ENCODE measurements around the gene OR52L1.
A peak's percentile ranks its signal among the peaks of the same experiment; 100 is the strongest.
"Not testable (repeated sequence)": the region's sequence is repeated elsewhere in the genome, so short reads cannot be mapped to it uniquely, and the experiment has no call there.

OR52L1 gene

DNA sequence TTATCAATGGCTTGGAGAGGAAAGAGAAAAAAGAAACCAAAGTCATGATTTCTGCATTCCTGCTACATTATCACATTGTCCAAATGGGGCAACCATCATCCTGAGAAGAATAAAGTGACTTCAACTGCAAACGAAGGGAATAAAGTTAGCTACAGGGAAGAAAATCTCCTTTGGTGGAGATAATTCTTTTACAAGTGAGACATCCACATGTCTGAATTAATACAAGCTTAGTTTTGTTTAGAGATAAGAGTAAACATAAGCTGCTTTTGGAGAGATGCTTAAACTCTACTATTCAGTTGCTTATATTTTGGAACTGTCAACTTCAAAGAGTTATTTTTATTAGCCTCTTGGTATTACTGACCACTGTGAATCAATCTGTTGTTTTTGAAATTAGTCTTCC, at the start of gene OR52L1:
OR52L1 (minus strand) TSS at position 101 of the 400 bp plus-strand sequence; CDS start at position 46, 55 bp downstream.
- no peak for DNase-seq

DNA sequence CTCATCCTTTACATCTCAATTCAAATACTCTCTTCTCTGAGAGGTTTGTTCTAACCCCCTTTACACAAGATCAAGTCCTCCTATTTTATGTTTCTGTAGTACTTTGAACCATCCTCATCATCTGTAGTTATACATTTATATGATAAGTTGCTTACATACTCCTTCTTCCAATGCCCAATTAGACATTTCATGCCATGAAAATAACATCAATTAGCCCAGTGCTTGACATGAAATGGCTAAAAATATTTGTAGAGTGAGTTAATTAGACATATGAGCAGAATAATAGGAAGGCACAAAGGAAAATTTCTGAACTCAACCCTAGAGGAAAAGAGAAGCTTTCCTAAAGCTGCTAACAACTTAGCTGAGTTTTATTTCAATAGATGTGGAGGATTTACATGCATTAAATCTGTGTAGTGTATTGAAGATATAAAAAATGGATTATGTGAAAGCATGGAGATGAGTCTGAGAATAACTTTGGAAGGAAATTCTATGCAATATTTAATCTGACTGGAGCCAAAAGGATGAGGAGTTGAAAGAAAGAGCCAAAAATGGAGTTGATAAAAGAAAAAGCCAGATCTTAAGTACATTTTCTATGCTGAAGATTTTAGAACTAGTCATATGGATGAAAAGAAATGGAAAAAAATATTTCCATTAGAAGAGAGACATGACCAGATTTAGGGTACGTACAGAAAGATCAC, 44.1 kb upstream of the OR52L1 start, which contains the start of gene OR56A1:
OR56A1 (minus strand) TSS at position 51 of the 698 bp plus-strand sequence. CDS start 3,066 bp downstream, outside the sequence.
- no peak for DNase-seq

DNA sequence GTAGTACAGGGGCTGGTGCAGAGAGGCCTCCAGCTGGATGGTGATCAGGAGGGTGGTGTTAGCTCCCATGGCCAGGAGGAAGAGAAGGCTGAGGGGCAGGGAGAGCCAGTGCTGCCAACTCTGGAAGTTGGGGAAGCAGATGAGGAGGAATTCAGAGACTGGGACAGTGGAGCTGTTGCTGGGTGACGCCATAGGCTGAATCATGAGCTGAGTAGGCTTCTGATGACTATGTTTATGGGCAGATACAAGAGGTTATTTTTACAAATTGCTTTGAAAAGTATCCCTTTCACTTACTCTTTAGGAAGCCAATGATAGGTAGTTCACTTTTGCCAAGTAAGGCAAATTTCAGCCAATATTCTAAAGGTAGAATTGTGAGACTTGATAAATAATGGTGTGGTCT, 40.7 kb upstream of the OR52L1 start:
- DNase-seq = no peak

DNA sequence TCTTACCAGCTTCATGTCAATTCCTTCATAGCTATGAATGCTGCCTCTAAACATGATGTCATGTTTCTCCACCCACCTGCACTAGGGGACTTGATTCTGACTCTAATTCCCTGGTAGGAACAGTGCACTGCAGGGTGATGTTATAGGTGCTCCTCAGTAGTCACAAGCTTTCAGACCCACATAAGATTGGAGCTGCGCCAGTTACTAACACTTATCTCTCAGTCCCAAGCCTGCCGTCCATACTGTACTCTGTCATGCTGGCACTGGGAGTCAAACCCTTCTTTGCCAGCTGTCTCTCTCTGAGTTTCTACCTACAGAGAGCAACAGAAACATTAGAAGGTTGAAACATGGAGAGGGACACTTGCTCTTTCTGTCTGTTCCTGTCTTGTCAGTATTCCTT, 38.3 kb upstream of the OR52L1 start:
- no peak for DNase-seq

DNA sequence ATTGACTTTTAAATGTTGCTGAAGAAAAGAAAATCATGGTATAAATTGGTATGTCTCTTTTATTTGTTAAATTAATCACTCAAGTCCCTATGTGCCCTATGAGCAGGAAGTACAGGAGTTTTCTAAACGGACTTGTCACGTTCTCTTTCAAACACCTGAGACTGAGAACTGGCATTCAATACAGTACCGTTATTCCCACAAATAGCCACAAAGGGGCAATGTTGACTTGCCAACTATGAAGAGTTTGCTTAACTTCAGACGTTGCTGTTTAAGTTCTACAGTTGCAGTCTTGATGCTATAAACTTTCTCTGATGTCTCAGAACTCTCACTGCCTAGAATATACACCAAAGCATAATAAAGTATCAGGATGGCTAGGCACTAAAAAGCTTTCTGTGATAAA, 36.2 kb upstream of the OR52L1 start:
- peak; percentile 7 for DNase-seq

DNA sequence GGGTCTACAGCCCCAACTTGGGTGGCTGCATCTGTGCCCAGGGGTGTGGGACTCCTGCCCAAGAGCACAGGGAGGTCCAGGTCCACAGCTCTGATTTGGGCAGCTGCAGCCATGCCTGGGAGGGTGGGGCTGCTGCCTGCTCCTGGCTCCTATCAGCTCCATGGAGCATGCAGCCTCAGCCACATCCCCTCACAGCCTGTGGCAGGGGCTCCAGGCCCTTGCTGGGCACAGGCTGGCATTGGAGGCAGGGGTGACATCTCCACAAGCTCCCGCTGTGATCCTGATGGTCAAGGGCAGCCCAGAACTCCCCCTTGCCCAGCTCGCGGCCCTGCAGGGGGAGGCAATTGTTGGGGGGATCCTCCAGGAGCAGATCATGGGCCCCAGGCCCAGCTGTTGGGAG, 26.3 kb upstream of the OR52L1 start:
- no peak for DNase-seq

DNA sequence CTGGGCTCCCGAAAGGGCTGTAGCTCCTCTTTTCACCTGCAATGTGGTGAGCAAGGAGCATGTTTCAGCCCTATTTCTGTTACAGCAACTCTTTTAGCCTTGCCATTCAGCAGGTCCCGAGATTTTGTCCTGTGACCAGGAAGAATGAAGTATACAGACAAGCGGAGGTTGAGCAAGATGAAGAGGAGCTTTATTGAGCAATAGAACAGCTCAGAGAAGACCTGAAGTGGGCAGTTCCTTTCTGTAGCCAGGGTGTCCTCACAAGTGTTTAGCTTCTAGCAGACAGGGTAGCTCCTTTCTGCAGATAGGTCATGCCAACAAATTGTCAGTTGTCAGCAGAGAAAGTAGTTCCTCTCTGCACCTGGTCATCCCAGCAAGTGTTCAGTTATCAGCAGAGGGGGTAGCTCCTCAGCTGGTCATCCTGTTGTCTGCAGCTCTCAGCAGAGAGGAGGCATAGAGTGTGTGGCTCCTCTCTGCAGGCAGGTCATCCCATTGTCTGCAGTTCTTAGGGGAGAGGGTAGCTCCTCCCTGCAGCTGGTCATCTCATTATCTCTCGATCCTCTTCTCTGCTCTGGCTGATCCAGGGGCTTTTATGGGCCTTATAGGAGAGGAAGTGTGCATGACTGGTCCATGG, 25.4 kb upstream of the OR52L1 start:
- DNase-seq = no peak

DNA sequence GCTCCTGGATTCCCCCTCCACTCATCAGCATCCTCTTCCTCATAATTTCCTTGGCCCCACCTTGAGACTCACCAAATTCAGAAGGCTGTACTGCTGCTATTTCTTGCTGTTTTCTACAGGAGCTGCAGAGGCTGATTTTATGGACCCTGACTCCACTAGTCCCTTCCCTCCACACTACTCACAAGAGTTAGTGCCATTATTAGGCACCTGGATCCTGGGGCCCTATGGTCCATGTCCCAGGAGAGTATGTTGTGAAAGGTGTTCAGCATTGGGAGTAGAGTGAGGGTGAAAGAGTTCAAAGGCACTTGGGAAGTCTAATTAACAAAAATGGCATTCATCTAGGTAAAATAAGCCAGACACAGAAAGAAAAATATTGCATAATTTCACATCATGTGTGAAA, 20.1 kb upstream of the OR52L1 start, which contains the start of gene OR56A4:
OR56A4 (minus strand) TSS at position 101 of the 400 bp plus-strand sequence. CDS start 3,954 bp downstream, outside the sequence.
- no peak for DNase-seq

DNA sequence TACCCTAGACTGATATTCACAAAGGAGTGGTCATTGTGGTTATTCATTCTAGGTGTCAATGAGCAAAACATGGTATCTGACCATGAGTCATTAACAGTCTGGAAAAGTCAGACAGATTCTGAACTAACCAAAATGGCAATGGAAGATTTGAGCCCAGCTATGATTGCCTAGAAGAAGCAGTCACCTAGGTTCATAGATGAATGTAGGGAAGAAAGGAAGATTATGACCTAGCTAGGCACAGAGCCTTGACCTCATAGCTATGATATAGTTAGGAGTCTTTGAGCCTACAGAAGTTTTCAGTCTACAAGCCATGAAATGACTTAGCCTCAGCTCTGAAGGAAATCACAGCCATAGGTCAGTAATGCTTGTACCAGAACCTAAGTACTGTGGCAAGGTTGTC, 19.6 kb upstream of the OR52L1 start:
- no peak for DNase-seq

DNA sequence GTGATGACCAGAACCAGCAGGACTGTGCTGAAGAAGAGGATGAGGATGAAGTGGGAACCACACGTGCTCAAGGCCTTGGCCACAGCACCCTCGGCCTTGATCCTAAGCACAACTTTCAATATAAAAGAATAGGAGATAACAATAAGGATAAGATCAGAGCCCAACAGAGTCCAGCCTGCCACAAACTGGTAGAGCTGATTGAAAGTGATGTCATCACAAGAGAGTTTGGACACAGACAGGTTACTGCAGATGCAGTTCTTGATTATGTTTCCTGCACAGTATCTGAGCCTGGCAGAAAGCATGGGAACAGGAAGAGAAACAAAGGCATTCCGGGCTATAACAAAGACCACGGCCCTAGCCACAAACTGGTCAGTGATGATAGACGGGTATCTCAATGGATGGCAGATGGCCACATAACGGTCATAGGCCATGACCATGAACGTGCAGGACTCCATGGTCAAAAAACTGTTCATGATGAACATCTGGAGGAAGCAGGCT, 15.5 kb upstream of the OR52L1 start:
- DNase-seq = no peak

DNA sequence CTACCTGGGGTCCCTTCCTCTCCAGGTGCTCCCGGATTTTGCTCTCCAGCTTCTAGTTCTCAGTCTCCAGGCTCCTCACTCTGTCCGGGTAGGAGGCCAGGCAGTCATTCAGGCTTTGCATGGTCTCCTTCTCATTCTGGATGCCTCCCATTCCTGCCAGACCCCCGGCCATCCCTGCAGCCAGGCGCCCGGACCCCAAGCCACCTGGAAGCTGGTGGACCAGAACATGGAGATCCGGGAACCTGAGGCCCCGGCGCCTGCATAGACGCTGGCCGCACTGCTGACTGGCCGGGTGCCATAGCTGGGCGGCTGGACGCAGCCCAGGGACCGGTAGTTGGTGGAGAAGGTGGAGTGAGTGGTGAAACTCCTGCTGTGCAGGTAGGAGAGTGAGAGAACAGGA, 8.0 kb upstream of the OR52L1 start:
- no peak for DNase-seq

DNA sequence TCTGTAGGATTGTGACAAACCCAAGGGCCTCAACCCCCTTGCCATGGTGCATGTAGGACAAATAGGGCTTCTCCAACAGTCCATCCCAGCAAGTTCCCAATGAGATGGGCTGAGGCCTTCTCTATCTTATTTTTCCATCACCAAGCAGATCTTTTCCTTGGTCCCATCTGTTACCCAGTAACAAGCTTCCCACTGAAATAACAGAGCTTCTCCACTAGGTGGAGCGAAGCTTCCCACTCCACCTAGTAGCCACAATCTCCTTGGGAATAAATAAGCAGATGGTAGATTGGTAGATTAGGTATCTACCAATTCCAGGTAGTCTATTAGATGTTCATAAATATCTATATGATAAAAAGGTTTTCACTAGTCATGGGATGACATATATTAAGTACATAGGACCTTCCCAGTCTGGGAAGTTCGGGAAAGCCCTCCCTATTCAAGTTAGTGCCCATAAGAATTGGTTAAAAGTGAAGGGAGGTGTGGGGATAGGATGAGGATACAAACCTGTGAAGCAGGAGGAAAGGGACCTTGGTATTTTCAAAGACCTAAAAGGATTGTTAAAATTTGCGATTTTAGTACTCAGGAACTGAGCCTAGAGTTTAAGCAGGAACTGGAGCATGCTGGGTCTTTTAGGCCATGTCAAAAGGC, 5.9 kb upstream of the OR52L1 start:
- no peak for DNase-seq

DNA sequence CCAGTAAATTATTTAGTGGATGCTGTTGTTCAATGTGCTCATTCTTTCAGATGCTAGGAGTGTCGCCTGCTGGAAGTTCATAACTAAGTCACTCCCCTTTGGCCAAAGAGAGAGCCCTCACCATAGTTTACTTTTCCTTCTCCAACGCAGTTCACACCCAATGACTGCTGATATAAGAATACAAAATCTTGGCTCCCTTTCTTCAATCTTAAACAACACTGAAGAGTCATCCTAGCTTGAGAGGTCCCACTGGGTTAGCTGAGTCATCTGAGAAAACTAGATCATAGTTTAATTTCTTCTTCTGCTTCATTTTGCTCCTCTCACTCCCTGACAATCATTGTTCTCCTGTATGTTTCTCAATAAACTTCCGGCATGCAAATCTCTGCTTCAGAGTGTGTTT, 5.4 kb upstream of the OR52L1 start:
- DNase-seq = no peak

DNA sequence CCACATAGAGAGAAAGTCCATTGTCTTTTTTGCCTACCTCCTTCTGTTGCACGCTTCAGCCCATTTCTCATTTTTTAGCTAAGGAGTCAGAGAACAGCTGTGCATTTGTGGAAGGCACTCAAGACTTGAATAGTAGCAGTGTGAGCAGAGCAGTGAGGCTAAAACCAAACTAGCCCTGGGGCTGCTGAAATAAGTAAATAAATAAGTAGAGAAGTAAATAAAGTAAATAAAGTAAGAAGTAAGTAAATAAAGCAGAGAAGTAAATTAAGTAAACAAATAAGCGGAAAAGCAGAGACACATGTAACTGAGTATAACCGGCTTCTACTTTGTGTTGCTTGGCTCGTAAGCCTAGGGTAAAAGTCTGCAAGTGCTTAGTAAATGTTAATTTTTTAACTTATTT, 2.4 kb upstream of the OR52L1 start:
- DNase-seq = no peak

DNA sequence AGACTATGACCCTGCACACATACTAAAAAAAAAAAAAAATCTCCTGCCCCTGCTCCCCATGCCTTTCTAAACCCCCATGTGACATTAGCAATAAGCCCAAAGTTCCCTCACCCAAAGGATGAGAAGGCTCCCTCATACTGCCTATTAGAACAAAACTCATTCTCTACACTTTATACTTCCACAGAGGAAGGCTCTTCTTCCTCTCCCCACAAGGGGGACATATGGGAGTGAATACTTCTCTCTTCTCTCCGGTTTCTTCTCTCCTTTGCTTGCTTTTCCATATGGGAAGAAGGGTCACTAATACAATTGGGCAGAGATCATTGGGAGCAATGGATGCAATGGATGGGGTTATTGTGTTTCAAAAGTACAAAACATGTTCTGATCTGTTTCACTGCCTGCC, 3.3 kb downstream of the OR52L1 start:
- no peak for DNase-seq

DNA sequence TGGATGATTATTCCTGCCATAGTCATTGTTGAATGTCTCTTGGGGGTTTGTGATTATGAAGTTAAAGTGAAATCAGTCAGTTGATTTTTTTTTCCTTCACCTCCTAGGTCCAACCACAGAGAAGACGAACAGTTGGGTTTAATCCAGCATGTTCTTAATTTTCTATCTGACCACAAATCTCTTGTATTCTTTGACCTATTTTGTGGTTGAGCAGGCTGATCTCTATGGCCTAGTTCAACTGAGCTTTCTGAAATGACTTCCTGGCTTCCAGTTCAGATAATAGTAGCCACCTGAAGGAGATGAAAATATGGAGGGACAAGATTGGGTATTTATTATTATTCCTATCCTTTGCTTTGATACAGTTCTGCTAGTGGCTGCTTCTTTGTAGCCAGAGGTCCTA, 13.3 kb downstream of the OR52L1 start:
- no peak for DNase-seq

DNA sequence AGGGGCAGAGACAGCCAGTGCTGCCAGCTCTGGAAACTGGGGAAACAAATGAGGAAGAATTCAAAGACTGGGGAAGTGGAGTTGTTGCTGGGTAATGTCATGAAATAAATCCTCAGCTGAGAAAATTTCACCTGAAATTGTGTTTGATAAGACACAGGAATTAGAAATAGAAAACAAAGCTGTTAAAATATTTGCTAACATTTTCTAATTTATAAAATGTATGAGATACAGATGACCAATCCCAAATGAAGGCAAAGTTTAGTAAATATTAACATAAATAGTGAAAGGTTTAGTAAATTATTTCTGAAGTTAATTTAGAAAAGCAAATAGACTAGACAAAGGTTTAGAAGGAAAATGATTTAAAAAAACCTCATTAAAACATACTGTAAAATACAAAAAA, 18.4 kb downstream of the OR52L1 start, which contains the start of gene OR56A5:
OR56A5 (minus strand) TSS at position 101 of the 400 bp plus-strand sequence; CDS start at position 101, 0 bp downstream.
- DNase-seq = no peak

DNA sequence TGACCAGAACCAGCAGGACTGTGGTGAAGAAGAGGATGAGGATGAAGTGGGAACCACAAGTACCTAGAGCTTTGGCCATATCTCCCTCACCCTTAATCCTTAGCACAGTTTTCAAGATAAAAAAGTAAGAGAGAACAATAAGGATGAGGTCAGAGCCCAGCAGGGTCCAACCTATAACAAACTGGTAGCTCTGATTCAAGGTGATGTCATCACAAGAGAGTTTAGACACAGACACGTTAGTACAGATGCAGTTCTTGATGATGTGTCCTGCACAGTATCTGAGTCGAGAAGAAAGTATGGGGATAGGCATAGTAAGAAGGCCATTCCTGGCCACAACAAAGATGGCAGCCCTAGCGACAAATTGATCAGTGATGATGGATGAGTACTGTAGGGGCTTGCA, 19.1 kb downstream of the OR52L1 start:
- no peak for DNase-seq

DNA sequence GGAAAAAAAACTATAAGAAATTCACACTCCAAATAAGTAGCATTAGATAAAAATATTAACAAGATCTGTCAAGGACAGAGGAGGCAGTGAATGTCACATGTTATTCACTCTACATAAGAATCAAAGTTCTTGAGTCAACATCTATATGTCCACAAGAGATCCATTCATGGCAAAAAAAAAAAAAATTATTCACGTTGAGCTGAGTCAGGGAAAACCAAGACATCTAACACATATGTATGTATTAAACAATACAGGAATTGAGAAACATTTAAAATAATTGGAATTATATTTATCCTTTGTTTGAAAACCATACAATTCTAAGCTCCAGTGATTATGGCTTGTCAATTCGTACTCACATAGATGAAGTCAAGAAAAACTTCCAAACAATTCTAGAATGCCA, 19.8 kb downstream of the OR52L1 start:
- no peak for DNase-seq

DNA sequence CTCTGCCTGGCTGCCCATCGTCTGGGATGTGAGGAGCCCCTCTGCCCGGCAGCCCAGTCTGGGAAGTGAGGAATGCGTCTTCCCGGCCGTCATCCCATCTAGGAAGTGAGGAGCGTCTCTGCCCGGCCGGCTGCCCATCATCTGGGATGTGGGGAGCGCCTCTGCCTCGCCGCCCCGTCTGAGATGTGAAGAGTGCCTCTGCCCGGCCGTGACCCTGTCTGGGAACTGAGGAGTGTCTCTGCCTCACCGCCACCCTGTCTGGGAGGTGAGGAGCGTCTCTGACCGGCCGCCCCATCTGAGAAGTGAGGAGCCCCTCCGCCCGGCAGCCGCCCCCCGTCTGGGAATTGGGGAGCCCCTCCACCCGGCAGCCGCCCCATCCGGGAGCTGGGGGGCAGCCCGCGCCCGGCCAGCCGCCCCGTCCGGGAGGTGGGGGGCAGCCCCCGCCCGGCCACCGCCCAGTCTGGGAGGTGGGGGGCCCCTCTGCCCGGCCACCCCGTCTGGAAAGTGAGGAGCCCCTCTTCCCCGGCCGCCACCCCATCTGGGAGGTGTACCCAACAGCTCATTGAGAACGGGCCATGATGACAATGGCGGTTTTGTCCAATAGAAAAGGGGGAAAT, 26.0 kb downstream of the OR52L1 start:
- not testable (repeated sequence) for DNase-seq

DNA sequence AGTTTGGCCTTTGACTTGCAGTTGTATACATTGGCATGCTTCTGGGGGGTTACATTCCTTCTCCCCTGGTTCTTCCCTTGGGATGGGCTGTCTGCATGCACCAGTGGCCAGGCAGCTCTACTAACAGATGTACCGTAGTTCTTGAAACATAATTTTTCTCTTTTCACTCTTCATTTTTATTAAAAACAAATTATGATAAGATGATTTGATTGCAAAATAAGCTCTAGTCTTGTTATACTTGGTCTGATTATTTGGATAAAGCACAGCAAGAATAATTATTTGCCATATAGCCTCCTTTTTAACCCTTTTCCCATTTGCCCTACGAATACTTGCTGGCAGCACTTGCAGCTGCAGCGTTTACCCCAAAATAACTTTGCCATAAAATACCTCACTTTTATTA, 31.2 kb downstream of the OR52L1 start:
- DNase-seq = no peak

DNA sequence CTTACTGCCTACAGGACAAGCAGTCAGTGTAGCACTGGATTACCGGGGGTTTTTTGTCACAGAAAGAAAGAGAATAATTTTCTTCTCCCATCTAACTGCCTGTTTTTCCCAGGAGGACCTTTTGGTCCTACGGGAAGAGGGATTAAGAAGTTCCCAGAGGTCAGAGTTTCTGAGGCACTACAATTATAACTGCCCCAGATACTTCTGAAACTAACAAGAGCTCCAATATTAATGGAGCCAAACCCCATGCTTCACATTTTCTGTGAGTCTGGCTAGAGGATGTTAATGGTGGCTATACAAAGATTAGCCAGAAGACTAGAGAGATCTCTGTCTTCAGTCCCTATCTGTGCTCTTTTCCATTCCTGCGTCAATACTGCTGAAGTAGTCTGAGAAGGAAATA, 44.8 kb downstream of the OR52L1 start, which contains the start of gene OR56A3:
OR56A3 (plus strand) TSS at position 301 of the 400 bp plus-strand sequence. CDS start 5,096 bp downstream, outside the sequence.
- DNase-seq = no peak

DNA sequence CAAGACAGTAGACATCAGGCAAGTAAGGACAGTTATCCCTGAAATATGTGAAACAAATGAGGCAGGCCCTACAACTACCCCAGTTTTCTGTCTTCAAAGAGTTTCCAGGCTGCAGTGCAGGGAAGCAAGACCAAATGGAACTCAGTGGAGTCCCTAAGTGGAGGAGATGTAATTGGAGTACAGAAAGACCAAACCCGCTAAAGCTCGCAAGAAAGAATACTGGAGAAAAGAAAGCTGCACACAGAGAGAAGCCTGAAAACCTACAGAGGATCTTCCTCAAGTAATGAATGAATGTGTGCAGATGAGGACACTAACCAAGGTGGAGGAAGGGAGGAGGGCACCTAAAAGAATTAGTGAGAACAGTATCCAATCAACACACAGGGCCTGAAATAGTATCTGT, 46.0 kb downstream of the OR52L1 start:
- no peak for DNase-seq

All from NCI-H774 (cell line).